SH-SY5Y (cell line): ENCODE results near the gene DOCK3.

ENCODE experiments used
- GATA2 ChIP-seq: IDR thresholded peaks from 2 replicates; pipeline ENCODE4 v1.6.1; 2011; ENCODE audit warnings: mild to moderate bottlenecking, low read depth, low read length
- GATA3 ChIP-seq: IDR thresholded peaks from 2 replicates; pipeline ENCODE4 v1.6.1; 2011; ENCODE audit warnings: low read depth, mild to moderate bottlenecking, low read length, moderate library complexity

Gene DOCK3

GRCh38 chr3:51393564-51393963 lies 718.8 kb downstream of the DOCK3 start:
- TF ChIP-seq GATA3 (no peak), GATA2 (no peak)

- TF ChIP-seq GATA2 (no peak), GATA3 (no peak)
These were observed 719.8 kb downstream of the DOCK3 start for GRCh38 chr3:51394541-51394940.

GRCh38 chr3:51395493-51396213 lies 720.9 kb downstream of the DOCK3 start:
- TF ChIP-seq GATA3: no peak
- TF ChIP-seq GATA2: no peak

GRCh38 chr3:51396401-51396800 lies 721.7 kb downstream of the DOCK3 start:
- TF ChIP-seq GATA3 (no peak), GATA2 (no peak)

- TF ChIP-seq GATA2 (no peak), GATA3 (no peak)
These were observed 722.7 kb downstream of the DOCK3 start for GRCh38 chr3:51397392-51397791.

GRCh38 chr3:51398595-51399310 lies 724.0 kb downstream of the DOCK3 start:
- no peak for TF ChIP-seq GATA3
- TF ChIP-seq GATA2: no peak

- no peak for TF ChIP-seq GATA3
- no peak for TF ChIP-seq GATA2
These were observed 725.4 kb downstream of the DOCK3 start for GRCh38 chr3:51400166-51400565.

- TF ChIP-seq GATA3 (no peak), GATA2 (no peak)
These were observed 727.0 kb downstream of the DOCK3 start for GRCh38 chr3:51401735-51402134.

- TF ChIP-seq GATA2 (no peak), GATA3 (no peak)
These were observed 728.9 kb downstream of the DOCK3 start for GRCh38 chr3:51403675-51404074.

GRCh38 chr3:51408021-51408420 lies 733.3 kb downstream of the DOCK3 start:
- TF ChIP-seq GATA2 (no peak), GATA3 (no peak)

GRCh38 chr3:51408813-51409212 lies 734.1 kb downstream of the DOCK3 start:
- TF ChIP-seq GATA3: no peak
- TF ChIP-seq GATA2: no peak

GRCh38 chr3:51422211-51422610 lies 747.5 kb downstream of the DOCK3 start:
- TF ChIP-seq GATA3: no peak
- TF ChIP-seq GATA2: no peak

GRCh38 chr3:51426921-51427320 lies 752.2 kb downstream of the DOCK3 start:
- TF ChIP-seq GATA2 (no peak), GATA3 (no peak)

- TF ChIP-seq GATA2 (no peak), GATA3 (no peak)
These were observed 754.4 kb downstream of the DOCK3 start for GRCh38 chr3:51429138-51429537.
